Measurements from ENCODE around the gene CIAO1.
A peak's percentile ranks its signal among the peaks of the same experiment; 100 is the strongest.
"Not testable (repeated sequence)": the region's sequence is repeated elsewhere in the genome, so short reads cannot be mapped to it uniquely, and the experiment has no call there.

Gene CIAO1

GRCh38 chr2:96291751-96292150 is 25.7 kb downstream of the CIAO1 start:
- peaks cover 18% of the 10 kb centered on the region for H3K4me1 Mint-ChIP-seq
- H3K36me3 Mint-ChIP-seq = peaks cover 100% of the 10 kb centered on the region
- H3K4me3 Mint-ChIP-seq = no peak overlapping the region
- ATAC-seq = no peak
- DNase-seq (ENCODE audit: low spot score in 2 of 2) = no peak
- peak overlapping the region; percentile 34 for H3K27ac Mint-ChIP-seq
- no peaks in the 10 kb centered on the region for H3K9me3 Mint-ChIP-seq

DNA sequence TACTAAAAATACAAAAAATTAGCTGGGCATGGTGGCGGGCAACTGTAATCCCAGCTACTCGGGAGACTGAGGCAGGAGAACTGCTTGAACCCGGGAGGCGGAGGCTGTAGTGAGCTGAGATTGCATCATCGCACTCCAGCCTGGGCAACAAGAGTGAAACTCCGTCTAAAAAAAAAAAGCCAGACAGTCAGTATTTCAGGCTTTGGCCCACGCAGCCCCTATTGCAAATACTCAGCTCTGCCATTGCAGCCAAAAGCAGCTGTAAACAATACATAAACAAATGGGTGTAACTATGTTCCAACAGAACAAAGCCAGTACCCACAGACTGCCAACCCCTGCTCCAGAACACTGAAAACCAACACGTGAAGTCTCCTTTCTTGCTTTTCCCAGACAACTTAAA is 28.2 kb downstream of the CIAO1 start:
- not testable (repeated sequence) for DNase-seq (ENCODE audit: low spot score in 2 of 2); H3K4me1 Mint-ChIP-seq; H3K27ac Mint-ChIP-seq; ATAC-seq; H3K9me3 Mint-ChIP-seq; H3K4me3 Mint-ChIP-seq
- H3K36me3 Mint-ChIP-seq = peaks cover 100% of the 10 kb centered on the region

GRCh38 chr2:96296925-96297324 is 30.9 kb downstream of the CIAO1 start:
- Mint-ChIP-seq H3K9me3 (no peaks in the 10 kb centered on the region), H3K36me3 (peaks cover 100% of the 10 kb centered on the region), H3K4me3 (no peak overlapping the region), H3K27ac (no peak overlapping the region), H3K4me1 (peaks cover 13% of the 10 kb centered on the region)
- ATAC-seq (no peak), DNase-seq (ENCODE audit: low spot score in 2 of 2) (no peak)

GRCh38 chr2:96301865-96302264 is 35.8 kb downstream of the CIAO1 start:
- ATAC-seq (no peak), DNase-seq (ENCODE audit: low spot score in 2 of 2) (no peak)
- Mint-ChIP-seq H3K9me3 (no peaks in the 10 kb centered on the region), H3K4me1 (peaks cover 50% of the 10 kb centered on the region), H3K36me3 (peaks cover 100% of the 10 kb centered on the region), H3K27ac (peak overlapping the region; percentile 35), H3K4me3 (no peak overlapping the region)

DNA sequence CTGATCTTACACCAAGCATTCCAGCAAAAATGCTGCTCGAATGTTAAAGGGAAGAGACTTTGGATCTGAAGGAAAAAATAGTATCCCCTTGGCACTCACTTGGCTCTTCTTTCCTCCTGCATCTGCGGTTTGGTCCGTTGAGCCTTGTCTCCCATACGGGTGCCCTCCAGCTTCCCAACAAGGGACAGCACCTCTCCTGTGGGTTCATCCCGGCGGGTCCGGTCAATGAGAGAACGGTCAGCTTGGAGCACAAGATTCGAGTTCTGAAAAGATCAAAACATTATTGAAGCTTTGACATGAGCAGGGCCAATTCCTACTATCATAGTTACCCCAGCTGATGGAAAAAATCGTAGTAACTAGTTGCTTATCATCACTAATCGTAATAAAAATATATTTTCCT is 38.6 kb downstream of the CIAO1 start:
- no peak for ATAC-seq
- Mint-ChIP-seq H3K27ac (peak overlapping the region; percentile 99), H3K9me3 (no peaks in the 10 kb centered on the region), H3K36me3 (peaks cover 73% of the 10 kb centered on the region), H3K4me1 (peaks cover 50% of the 10 kb centered on the region), H3K4me3 (peak overlapping the region; percentile 100)
- DNase-seq (ENCODE audit: low spot score in 2 of 2) = no peak

DNA sequence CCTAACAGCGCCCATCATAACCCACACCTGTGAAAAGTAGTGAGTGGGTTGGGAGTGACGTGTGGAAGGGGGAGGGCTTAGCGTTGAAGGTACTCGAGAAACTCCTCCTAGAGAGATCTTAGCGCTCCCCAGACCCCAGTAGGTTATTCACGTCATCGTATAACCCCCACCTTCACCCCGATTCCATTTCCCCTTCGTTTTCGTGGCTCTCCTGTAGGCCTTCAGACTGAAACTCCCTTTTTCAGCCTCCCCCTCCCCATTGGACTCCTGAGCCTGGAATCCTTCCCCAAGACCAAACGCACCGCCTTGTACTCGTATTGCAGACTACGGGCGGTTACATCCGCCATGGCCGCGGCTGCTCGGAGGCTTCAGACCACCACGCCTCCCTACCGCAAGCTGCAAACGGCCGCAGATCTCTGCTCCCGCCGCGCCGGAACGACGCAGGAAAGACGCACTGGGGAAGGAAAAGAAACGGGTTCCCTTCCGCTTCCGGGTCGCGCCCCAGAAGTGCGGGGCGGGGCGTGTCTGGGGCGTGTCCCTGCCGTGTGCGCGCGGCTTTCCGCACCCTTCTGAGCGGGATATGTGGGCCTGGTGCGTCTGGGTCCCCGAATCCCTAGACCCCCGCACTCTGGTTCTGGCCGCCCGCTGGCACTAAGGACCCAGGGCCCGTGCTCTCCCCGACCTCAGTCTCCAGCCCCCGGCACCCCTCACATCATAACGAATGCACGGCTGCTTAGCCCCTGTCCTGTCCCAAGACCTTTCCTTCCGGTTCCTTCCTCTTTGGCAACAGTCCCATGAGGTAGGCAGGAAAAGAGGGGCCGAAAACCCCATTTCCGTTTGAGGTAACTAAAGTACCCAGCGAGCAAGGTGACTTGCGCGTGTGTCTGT is 39.3 kb downstream of the CIAO1 start, which contains the start of gene SNRNP200:
Gene SNRNP200 (minus strand): TSS at position 456 of the 888 bp plus-strand sequence. CDS start 109 bp downstream, at position 347.
- peaks cover 55% of the 10 kb centered on the region for H3K4me1 Mint-ChIP-seq
- H3K4me3 Mint-ChIP-seq = peak within 1 kb of the TSS; percentile 100
- H3K9me3 Mint-ChIP-seq = no peaks in the 10 kb centered on the region
- peak; percentile 98 for ATAC-seq
- peak within 1 kb of the TSS; percentile 99 for H3K27ac Mint-ChIP-seq
- DNase-seq (ENCODE audit: low spot score in 2 of 2) = peak; percentile 78 to 93
- H3K36me3 Mint-ChIP-seq = peaks cover 66% of the 10 kb centered on the region

- DNase-seq (ENCODE audit: low spot score in 2 of 2) (peak in 1 of 2 donors; percentile 56), ATAC-seq (no peak)
- Mint-ChIP-seq H3K36me3 (peaks cover 59% of the 10 kb centered on the region), H3K4me1 (peaks cover 51% of the 10 kb centered on the region), H3K27ac (peak overlapping the region; percentile 99), H3K9me3 (no peaks in the 10 kb centered on the region), H3K4me3 (peak overlapping the region; percentile 100)
Measured at GRCh38 chr2:96305979-96306308, 39.9 kb downstream of the CIAO1 start.

GRCh38 chr2:96306370-96306769 is 40.3 kb downstream of the CIAO1 start:
- ATAC-seq (no peak), DNase-seq (ENCODE audit: low spot score in 2 of 2) (no peak)
- Mint-ChIP-seq H3K4me1 (peaks cover 47% of the 10 kb centered on the region), H3K4me3 (peak overlapping the region; percentile 100), H3K9me3 (no peaks in the 10 kb centered on the region), H3K36me3 (peaks cover 55% of the 10 kb centered on the region), H3K27ac (peak overlapping the region; percentile 99)

DNA sequence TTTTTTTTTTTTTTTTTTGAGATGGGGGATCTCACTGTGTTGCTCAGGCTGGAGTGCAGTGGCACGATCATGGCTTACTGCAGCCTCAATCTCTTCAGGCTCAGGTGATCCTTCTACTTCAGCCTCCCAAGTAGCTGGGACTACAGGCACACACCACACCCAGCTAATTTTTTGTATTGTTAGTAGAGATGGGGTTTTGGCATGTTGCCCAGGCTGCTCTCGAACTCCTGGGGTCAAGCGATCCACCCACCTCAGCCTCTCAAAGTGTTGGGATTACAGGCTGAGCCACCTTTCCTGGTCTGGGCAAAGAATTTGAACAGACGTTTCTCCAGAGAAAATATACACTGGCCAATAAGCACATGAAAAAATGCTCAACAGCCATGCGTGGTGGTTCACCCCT is 42.2 kb downstream of the CIAO1 start:
- no peaks in the 10 kb centered on the region for H3K9me3 Mint-ChIP-seq
- H3K4me1 Mint-ChIP-seq = peaks cover 46% of the 10 kb centered on the region
- H3K27ac Mint-ChIP-seq = no peak overlapping the region
- peaks cover 41% of the 10 kb centered on the region for H3K36me3 Mint-ChIP-seq
- H3K4me3 Mint-ChIP-seq = no peak overlapping the region
- no peak for ATAC-seq
- no peak for DNase-seq (ENCODE audit: low spot score in 2 of 2)

GRCh38 chr2:96315005-96315399 is 49.0 kb downstream of the CIAO1 start:
- H3K9me3 Mint-ChIP-seq = no peaks in the 10 kb centered on the region
- no peak for ATAC-seq
- peaks cover 12% of the 10 kb centered on the region for H3K36me3 Mint-ChIP-seq
- peaks cover 56% of the 10 kb centered on the region for H3K4me1 Mint-ChIP-seq
- no peak for DNase-seq (ENCODE audit: low spot score in 2 of 2)
- peak overlapping the region; percentile 92 for H3K27ac Mint-ChIP-seq
- H3K4me3 Mint-ChIP-seq = peak overlapping the region; percentile 66

DNA sequence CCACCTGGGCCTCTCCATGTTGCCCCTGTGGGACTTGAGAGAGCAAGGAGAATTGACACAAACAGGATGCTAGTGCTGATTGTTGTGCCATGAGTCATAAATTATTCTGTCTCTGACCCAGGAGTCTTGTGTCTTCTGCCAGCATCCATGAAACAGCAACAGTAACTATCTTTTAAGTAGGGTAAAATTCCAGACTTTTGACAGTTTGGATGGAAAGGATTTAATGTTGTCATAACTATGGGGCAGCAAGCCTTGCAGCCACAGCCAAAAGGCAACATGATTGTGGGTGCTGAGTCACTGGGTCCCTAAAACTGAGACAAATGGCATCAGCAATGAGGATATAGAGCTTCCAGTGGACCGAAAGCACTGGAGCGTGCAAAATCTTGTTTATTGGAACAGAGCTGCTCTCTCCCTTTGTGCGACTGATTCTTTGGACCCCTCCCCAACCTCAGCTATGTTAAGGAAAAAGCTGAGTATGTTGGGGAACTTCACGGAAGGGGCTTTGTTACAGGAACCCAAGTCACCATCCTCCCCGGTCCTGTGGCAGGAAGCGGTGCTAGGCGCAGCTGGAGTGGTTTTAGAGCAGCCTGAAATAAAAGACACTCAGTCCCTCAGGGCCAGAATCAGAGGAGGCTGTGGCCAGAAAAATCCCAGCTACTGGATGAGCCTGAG is 49.5 kb downstream of the CIAO1 start:
- ATAC-seq (peak; percentile 81), DNase-seq (ENCODE audit: low spot score in 2 of 2) (peak; percentile 22 to 71)
- Mint-ChIP-seq H3K4me3 (peak overlapping the region; percentile 66), H3K27ac (peak overlapping the region; percentile 92), H3K9me3 (no peaks in the 10 kb centered on the region), H3K4me1 (peaks cover 58% of the 10 kb centered on the region), H3K36me3 (peaks cover 12% of the 10 kb centered on the region)

GRCh38 chr2:96316999-96317398 is 51.0 kb downstream of the CIAO1 start:
- ATAC-seq (no peak), DNase-seq (ENCODE audit: low spot score in 2 of 2) (no peak)
- H3K27ac Mint-ChIP-seq = peak overlapping the region; percentile 92
- no peaks in the 10 kb centered on the region for H3K9me3 Mint-ChIP-seq
- H3K36me3 Mint-ChIP-seq = peaks cover 7% of the 10 kb centered on the region
- H3K4me1 Mint-ChIP-seq = peaks cover 61% of the 10 kb centered on the region
- peak overlapping the region; percentile 66 for H3K4me3 Mint-ChIP-seq

GRCh38 chr2:96317584-96317997 is 51.6 kb downstream of the CIAO1 start:
- Mint-ChIP-seq H3K27ac (peak overlapping the region; percentile 92), H3K4me3 (peak overlapping the region; percentile 66), H3K4me1 (peaks cover 58% of the 10 kb centered on the region), H3K36me3 (peaks cover 7% of the 10 kb centered on the region), H3K9me3 (no peaks in the 10 kb centered on the region)
- ATAC-seq (no peak), DNase-seq (ENCODE audit: low spot score in 2 of 2) (no peak)

DNA sequence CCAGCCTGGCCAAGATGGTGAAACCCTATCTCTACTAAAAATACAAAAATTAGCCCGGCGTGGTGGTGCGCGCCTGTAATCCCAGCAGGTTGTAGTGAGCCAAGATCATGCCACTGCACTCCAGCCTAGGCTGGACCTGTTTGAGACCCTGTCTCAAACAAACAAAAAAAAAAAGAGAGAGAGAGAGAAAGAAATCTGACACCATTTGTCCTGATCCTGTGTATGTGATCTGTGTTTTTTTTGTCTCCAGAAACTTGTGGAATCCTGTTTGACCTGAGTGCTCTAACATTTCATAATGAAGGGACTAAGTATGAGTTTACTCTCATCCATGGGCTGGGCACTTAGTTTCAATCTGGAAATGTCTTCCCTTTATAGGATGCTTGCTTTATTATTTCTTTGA is 52.7 kb downstream of the CIAO1 start:
- Mint-ChIP-seq H3K4me1 (peaks cover 65% of the 10 kb centered on the region), H3K36me3 (peaks cover 7% of the 10 kb centered on the region), H3K27ac (peak overlapping the region; percentile 76)

DNA sequence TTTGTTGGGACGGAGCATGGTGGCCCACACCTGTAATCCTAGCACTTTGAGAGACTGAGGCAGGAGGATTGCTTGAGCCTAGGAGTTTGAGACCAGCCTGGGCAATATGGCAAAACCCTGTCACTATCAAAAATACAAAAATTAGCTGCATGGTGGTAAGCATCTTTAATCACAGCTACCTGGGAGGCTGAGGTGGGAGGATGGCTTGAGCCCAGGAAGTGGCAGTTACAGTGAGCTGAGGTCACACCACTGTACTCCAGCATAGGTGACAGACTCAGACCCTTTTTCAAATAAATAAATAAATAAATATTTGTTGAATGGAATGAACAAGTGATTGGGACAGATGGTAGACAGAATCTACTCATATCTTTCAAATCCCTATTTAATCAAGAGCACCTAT is 53.4 kb downstream of the CIAO1 start:
- ATAC-seq (no peak), DNase-seq (ENCODE audit: low spot score in 2 of 2) (no peak)
- Mint-ChIP-seq H3K9me3 (no peaks in the 10 kb centered on the region), H3K27ac (peak overlapping the region; percentile 76), H3K4me1 (peaks cover 70% of the 10 kb centered on the region), H3K36me3 (peaks cover 7% of the 10 kb centered on the region), H3K4me3 (peak overlapping the region; percentile 78)

More for the DNA sequence above, 52.7 kb downstream of the CIAO1 start:
- Mint-ChIP-seq H3K4me3 (peak overlapping the region; percentile 78), H3K9me3 (no peaks in the 10 kb centered on the region)
- ATAC-seq = no peak
- no peak for DNase-seq (ENCODE audit: low spot score in 2 of 2)

GRCh38 chr2:96320326-96320725 is 54.3 kb downstream of the CIAO1 start:
- H3K4me1 Mint-ChIP-seq = peaks cover 71% of the 10 kb centered on the region
- ATAC-seq = no peak
- H3K27ac Mint-ChIP-seq = peak overlapping the region; percentile 71
- H3K36me3 Mint-ChIP-seq = peaks cover 7% of the 10 kb centered on the region
- peak overlapping the region; percentile 78 for H3K4me3 Mint-ChIP-seq
- no peaks in the 10 kb centered on the region for H3K9me3 Mint-ChIP-seq
- no peak for DNase-seq (ENCODE audit: low spot score in 2 of 2)

Data from stimulated activated effector memory CD8-positive, alpha-beta T cell treated with anti-CD3 and anti-CD28 coated beads, Interleukin-12 subunit alpha, Interleukin-12 subunit beta, amount 100 ng/mL, for 72 hours (primary cell).